ENCODE data around the gene PRKCA. TPM values are rescaled to one million over a fixed set of nuclear protein-coding genes. Genes with fewer than 3 reads are reported as not detected.
"Not testable (repeated sequence)": the region's sequence is repeated elsewhere in the genome, so short reads cannot be mapped to it uniquely, and the experiment has no call there.

Gene PRKCA
- total RNA-seq, 1 donor from 2014 or later: 6.7 TPM

DNA sequence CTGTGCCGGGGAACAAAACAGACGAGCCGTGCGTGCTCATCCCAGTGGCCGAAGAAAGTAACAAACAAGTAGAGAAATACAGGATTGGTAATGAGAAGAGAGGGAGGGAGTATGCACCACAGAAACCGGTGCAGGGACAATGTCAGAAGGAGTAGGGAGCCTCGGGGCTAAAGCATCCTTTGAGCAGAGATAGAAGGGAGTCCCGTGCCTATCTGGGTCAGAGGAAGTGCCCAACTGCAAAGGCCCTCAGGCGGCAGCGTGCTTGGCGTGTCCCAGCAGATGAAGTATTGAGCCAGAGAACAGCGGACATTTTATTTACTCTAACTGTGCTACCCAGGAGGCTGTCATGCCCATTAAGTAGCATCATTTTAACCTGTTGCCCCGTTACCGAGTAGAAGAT, 417.6 kb downstream of the PRKCA start:
- no peak overlapping the region for H3K4me3 ChIP-seq (ENCODE audit: low read depth, low read length)
- TF ChIP-seq, protein P1, sequence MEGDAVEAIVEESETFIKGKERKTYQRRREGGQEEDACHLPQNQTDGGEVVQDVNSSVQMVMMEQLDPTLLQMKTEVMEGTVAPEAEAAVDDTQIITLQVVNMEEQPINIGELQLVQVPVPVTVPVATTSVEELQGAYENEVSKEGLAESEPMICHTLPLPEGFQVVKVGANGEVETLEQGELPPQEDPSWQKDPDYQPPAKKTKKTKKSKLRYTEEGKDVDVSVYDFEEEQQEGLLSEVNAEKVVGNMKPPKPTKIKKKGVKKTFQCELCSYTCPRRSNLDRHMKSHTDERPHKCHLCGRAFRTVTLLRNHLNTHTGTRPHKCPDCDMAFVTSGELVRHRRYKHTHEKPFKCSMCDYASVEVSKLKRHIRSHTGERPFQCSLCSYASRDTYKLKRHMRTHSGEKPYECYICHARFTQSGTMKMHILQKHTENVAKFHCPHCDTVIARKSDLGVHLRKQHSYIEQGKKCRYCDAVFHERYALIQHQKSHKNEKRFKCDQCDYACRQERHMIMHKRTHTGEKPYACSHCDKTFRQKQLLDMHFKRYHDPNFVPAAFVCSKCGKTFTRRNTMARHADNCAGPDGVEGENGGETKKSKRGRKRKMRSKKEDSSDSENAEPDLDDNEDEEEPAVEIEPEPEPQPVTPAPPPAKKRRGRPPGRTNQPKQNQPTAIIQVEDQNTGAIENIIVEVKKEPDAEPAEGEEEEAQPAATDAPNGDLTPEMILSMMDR (conservative IDR thresholded peaks at IDR 0.05; ENCODE audit: low read depth, low read length): no peak
- no peak for DNase-seq (ENCODE audit: low read depth)

DNA sequence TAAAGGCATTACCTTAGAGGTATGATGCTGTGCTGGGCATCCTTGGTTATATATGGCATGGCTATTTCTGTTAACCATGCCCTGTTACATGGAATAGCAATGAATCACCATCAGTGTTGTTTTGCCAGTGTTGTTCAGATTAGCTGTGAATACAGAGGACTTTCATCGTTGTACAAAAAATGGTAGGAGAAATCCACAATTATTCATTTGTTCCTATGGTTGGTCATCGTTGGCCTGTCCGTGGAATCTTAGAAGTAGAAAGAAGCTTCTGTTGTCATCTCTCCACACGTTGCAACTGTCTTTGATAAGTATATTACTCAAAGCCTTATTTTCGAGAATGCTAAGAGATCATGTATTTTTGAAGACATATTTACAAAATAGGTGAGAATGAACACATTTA, 418.2 kb downstream of the PRKCA start:
- DNase-seq (ENCODE audit: low read depth): no peak
- TF ChIP-seq, protein P1 (conservative IDR thresholded peaks at IDR 0.05; ENCODE audit: low read depth, low read length): no peak
- H3K4me3 ChIP-seq (ENCODE audit: low read depth, low read length): no peak overlapping the region

DNA sequence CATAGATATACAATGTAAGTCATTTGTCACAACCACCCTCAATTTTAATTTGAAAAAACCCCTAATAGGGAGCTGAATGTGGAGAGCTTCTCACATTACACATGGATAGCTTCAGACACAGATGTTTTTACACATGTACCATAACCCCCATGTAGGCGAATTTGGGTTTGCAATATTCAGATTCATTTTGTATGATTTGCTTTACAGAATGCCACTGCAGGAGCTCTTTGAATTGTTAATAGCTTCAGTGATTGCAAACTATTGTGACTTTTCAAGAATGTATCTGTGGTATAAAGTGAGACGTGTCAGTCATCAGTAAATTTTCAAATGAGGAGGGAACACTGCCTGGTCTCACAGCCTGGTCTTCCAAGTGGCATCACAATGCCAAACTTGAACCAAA, 419.9 kb downstream of the PRKCA start:
- no peak for DNase-seq (ENCODE audit: low read depth)
- TF ChIP-seq, protein P1 (conservative IDR thresholded peaks at IDR 0.05; ENCODE audit: low read depth, low read length): no peak
- H3K4me3 ChIP-seq (ENCODE audit: low read depth, low read length): no peak overlapping the region

DNA sequence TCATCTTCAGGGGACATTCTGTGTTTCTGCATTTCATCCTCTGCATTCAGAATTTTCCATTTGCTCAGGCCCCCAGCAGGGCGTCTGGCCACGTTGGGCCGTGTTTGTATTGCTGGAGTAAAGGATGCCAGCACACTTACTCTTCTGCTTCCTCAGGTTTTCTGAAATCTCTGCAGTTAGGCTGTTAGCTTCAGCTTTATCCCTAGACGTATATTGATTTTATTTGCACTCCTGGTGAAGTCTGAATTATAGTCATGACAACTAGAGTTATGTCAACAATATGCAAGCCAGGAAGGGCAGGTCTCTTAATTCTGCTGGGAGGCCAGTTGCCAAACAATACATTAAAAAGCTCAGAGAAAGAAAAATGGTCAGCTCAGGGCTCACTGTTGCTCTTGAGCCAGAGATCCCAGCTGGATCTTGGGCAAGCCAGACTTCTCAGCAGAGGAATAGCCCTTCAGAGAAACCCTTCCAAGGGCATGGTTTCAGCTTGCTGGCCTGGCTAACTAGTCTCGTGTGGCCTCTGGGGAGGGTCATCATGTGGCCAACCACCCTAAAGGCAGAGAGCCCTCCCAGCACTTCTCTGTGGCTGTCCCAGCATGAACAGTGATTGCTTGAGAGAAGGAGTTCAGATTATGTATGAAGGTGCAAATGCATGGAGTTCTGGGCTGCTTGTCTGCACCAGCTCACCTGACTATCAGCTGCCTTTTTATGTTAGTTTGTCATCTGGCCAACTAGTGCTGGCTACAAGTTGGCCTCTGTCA, 422.3 kb downstream of the PRKCA start:
- H3K4me3 ChIP-seq (ENCODE audit: low read depth, low read length): no peak overlapping the region
- TF ChIP-seq, protein P1 (conservative IDR thresholded peaks at IDR 0.05; ENCODE audit: low read depth, low read length): no peak
- no peak for DNase-seq (ENCODE audit: low read depth)

DNA sequence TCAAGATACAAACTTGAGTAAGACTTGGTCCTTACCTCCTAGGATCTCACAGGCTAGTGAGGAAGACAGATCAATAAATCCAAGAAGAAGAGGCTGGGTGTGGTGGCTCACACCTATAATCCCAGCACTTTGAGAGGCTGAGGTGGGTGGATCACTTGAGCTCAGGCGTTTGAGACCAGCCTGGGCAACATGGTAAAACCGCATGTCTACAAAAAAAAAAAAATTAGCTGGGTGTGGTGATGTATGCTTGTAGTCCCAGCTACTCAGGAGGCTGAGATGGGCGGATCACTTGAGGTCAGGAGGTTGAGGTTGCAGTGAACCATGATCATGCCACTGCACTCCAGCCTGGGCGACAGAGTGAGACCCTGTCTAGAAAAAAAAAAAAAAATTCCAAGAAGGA, 423.0 kb downstream of the PRKCA start:
- not testable (repeated sequence) for H3K4me3 ChIP-seq (ENCODE audit: low read depth, low read length); DNase-seq (ENCODE audit: low read depth)

DNA sequence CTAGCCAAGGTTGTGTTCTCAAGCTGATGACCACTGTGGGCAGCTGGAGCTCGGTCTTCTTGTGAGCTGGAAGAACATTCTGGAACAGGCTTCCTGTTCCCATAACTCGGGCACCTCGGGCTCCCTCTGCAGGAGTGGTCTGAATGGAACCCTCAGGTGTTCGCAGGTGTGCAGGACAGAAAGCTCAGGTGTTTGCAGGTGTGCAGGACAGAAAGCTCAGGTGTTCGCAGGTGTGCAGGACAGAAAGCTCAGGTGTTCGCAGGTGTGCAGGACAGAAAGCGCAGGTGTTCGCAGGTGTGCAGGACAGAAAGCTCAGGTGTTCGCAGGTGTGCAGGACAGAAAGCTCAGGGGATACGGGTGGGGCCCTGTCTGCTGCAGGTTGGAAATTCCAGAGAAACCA, 423.5 kb downstream of the PRKCA start:
- DNase-seq (ENCODE audit: low read depth): no peak
- TF ChIP-seq, protein P1 (conservative IDR thresholded peaks at IDR 0.05; ENCODE audit: low read depth, low read length): no peak
- H3K4me3 ChIP-seq (ENCODE audit: low read depth, low read length): no peak overlapping the region

DNA sequence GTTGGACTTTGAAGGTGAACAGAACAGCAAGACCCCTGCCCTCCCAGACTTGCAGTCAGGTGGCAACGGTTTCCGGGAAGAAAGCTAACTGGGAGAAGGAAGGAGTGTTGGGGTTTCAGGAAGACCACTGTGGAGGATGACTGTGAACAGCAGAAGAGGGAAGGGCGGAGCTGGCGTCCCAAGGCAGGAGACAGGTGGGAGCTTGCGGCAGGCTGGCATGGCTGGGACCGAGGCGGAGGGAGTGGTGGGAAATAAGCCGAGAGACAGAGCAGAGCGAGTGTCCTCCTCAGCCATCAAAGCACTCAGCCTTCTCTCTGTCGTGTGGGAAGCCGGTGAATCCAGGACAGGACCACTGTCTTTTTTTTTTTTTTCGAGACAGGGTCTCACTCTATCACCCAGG, 424.0 kb downstream of the PRKCA start:
- TF ChIP-seq, protein P1 (conservative IDR thresholded peaks at IDR 0.05; ENCODE audit: low read depth, low read length): no peak
- DNase-seq (ENCODE audit: low read depth): no peak
- H3K4me3 ChIP-seq (ENCODE audit: low read depth, low read length): no peak overlapping the region
